HL-60 (cell line): ENCODE data around the gene MYO7A.

ENCODE experiments used
- POLR2AphosphoS5 ChIP-seq: IDR thresholded peaks from 2 replicates; pipeline ENCODE4 v1.6.1; 2012; ENCODE audit warnings: low read depth
- REST ChIP-seq: IDR thresholded peaks from 2 replicates; pipeline ENCODE4 v1.6.1; 2012; ENCODE audit warnings: low read depth; ENCODE audit not compliant: insufficient replicate concordance
- TF ChIP-seq, protein P1 (sequence below): IDR thresholded peaks from one replicate; pipeline ENCODE4 v1.5.1; 2011; ENCODE audit warnings: low read length, control low read depth, inconsistent platforms; ENCODE audit not compliant: insufficient read depth

DNA sequence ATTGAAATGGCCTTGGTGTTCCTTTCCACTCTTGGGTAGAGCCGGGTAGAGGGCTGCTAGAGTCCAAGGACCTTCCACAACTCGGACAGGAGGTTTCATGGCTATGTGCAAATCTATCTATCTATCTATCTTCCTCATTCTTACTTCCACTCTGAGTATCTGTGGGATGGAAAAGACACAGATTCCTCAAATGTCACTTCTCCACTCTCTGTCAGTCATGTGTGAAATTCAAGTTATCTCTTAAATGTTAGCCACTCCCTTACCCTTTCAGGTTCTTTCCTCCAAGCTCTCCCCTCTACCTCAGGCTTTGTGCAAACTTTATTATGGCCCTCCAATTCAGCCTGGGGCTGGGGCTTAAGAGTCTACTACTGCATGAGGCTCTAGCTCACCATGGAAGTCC is 89.1 kb downstream of the MYO7A start:
- TF ChIP-seq, protein P1, sequence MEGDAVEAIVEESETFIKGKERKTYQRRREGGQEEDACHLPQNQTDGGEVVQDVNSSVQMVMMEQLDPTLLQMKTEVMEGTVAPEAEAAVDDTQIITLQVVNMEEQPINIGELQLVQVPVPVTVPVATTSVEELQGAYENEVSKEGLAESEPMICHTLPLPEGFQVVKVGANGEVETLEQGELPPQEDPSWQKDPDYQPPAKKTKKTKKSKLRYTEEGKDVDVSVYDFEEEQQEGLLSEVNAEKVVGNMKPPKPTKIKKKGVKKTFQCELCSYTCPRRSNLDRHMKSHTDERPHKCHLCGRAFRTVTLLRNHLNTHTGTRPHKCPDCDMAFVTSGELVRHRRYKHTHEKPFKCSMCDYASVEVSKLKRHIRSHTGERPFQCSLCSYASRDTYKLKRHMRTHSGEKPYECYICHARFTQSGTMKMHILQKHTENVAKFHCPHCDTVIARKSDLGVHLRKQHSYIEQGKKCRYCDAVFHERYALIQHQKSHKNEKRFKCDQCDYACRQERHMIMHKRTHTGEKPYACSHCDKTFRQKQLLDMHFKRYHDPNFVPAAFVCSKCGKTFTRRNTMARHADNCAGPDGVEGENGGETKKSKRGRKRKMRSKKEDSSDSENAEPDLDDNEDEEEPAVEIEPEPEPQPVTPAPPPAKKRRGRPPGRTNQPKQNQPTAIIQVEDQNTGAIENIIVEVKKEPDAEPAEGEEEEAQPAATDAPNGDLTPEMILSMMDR: no peak
- TF ChIP-seq REST (no peak), POLR2AphosphoS5 (no peak)
